ENCODE measurements around the gene MAP3K2.

The MAP3K2 gene

GRCh38 chr2:127373362-127374083 lies 14.3 kb downstream of the MAP3K2 start:
- Mint-ChIP-seq H3K27me3 (ENCODE audit: low read depth, poor library complexity) (no peaks in the 10 kb centered on the region), H3K4me3 (no peak overlapping the region), H3K36me3 (ENCODE audit: low read depth) (peaks cover 91% of the 10 kb centered on the region), H3K9me3 (peaks cover 91% of the 10 kb centered on the region), H3K4me1 (no peaks in the 10 kb centered on the region), H3K27ac (no peak overlapping the region)
- no peak for TF ChIP-seq CTCF (IDR thresholded peaks at IDR 0.05)
- DNase-seq, result no peak

GRCh38 chr2:127371037-127371436 lies 16.7 kb downstream of the MAP3K2 start:
- Mint-ChIP-seq H3K27me3 (ENCODE audit: low read depth, poor library complexity) (no peaks in the 10 kb centered on the region), H3K4me3 (no peak overlapping the region), H3K36me3 (ENCODE audit: low read depth) (peaks cover 66% of the 10 kb centered on the region), H3K27ac (no peak overlapping the region), H3K4me1 (peaks cover under 1% of the 10 kb centered on the region), H3K9me3 (peaks cover 75% of the 10 kb centered on the region)
- no peak for TF ChIP-seq CTCF (IDR thresholded peaks at IDR 0.05)
- no peak for DNase-seq

- peaks cover 66% of the 10 kb centered on the region for H3K9me3 Mint-ChIP-seq
- DNase-seq, result no peak
- no peaks in the 10 kb centered on the region for H3K27me3 Mint-ChIP-seq (ENCODE audit: low read depth, poor library complexity)
- H3K4me1 Mint-ChIP-seq, result peaks cover 11% of the 10 kb centered on the region
- H3K27ac Mint-ChIP-seq, result no peak overlapping the region
- H3K36me3 Mint-ChIP-seq (ENCODE audit: low read depth), result peaks cover 58% of the 10 kb centered on the region
- H3K4me3 Mint-ChIP-seq, result no peak overlapping the region
- no peak for TF ChIP-seq CTCF (IDR thresholded peaks at IDR 0.05)
Observed at GRCh38 chr2:127370010-127370409, 17.8 kb downstream of the MAP3K2 start.

- no peak for DNase-seq
Observed at GRCh38 chr2:127365211-127365643, 22.5 kb downstream of the MAP3K2 start.

GRCh38 chr2:127362971-127363370 lies 24.8 kb downstream of the MAP3K2 start:
- TF ChIP-seq CTCF (IDR thresholded peaks at IDR 0.05), result no peak
- H3K36me3 Mint-ChIP-seq (ENCODE audit: low read depth), result no peaks in the 10 kb centered on the region
- peaks cover 22% of the 10 kb centered on the region for H3K4me1 Mint-ChIP-seq
- DNase-seq, result no peak
- H3K27ac Mint-ChIP-seq, result no peak overlapping the region
- H3K27me3 Mint-ChIP-seq (ENCODE audit: low read depth, poor library complexity), result peaks cover 2% of the 10 kb centered on the region
- no peak overlapping the region for H3K4me3 Mint-ChIP-seq
- peaks cover 8% of the 10 kb centered on the region for H3K9me3 Mint-ChIP-seq

More at GRCh38 chr2:127365211-127365643, 22.5 kb downstream of the MAP3K2 start:
- no peak for TF ChIP-seq CTCF (IDR thresholded peaks at IDR 0.05)
- peaks cover 11% of the 10 kb centered on the region for H3K36me3 Mint-ChIP-seq (ENCODE audit: low read depth)
- peaks cover 2% of the 10 kb centered on the region for H3K27me3 Mint-ChIP-seq (ENCODE audit: low read depth, poor library complexity)
- H3K27ac Mint-ChIP-seq, result no peak overlapping the region
- H3K9me3 Mint-ChIP-seq, result peaks cover 18% of the 10 kb centered on the region
- peaks cover 17% of the 10 kb centered on the region for H3K4me1 Mint-ChIP-seq
- H3K4me3 Mint-ChIP-seq, result no peak overlapping the region
